ENCODE measurements around the gene PLEKHM3. TPM values are rescaled to one million over a fixed set of nuclear protein-coding genes. Genes with fewer than 3 reads are reported as not detected.

PLEKHM3 gene
- total RNA-seq, 1 experiment from 2014 or later, result 8.4 TPM

GRCh38 chr2:207881902-207882301 is 143.4 kb downstream of the PLEKHM3 start:
- no peaks in the 10 kb centered on the region for H3K79me2 ChIP-seq (ENCODE audit: low read depth)
- H3K27ac ChIP-seq, result no peak overlapping the region
- no peaks in the 10 kb centered on the region for H3K27me3 ChIP-seq (ENCODE audit: insufficient read depth, low read depth)
- H3K36me3 ChIP-seq (ENCODE audit: low read depth), result no peaks in the 10 kb centered on the region
- no peaks in the 10 kb centered on the region for H3K4me1 ChIP-seq (replicated peaks; ENCODE audit: insufficient read depth)
- POLR2A ChIA-PET (ENCODE audit: unreplicated experiment), result no interaction called here
- H3K9me3 ChIP-seq (ENCODE audit: insufficient read depth, low read depth), result no peaks in the 10 kb centered on the region
- TF ChIP-seq EZH2 (IDR thresholded peaks at IDR 0.05; ENCODE audit: low read depth) (no peak), CTCF (conservative IDR thresholded peaks at IDR 0.05) (no peak)
- H3F3A ChIP-seq (ENCODE audit: insufficient read depth, low read depth), result peaks cover 5% of the 10 kb centered on the region; the same call in 1 of the 2 replicates
- H2AFZ ChIP-seq, result no peak overlapping the region
- no peak overlapping the region for H3K4me3 ChIP-seq
- H4K20me1 ChIP-seq (ENCODE audit: insufficient read depth), result no peaks in the 10 kb centered on the region
- H3K9me2 ChIP-seq (ENCODE audit: insufficient read depth), result no peaks in the 10 kb centered on the region
- no peak overlapping the region for H3K4me2 ChIP-seq
- no peak for DNase-seq
- no TSS peak for BruUV-seq (replicated peaks)
- intact Hi-C loops (cut with micrococcal nuclease; ENCODE audit: unreplicated experiment), result no loop called here
- CTCF ChIA-PET, result no interaction called here

GRCh38 chr2:207879536-207879935 is 145.8 kb downstream of the PLEKHM3 start:
- Histone ChIP-seq H4K20me1 (ENCODE audit: insufficient read depth) (no peaks in the 10 kb centered on the region), H3K27me3 (ENCODE audit: insufficient read depth, low read depth) (no peaks in the 10 kb centered on the region), H3K36me3 (ENCODE audit: low read depth) (no peaks in the 10 kb centered on the region), H3K9me2 (ENCODE audit: insufficient read depth) (no peaks in the 10 kb centered on the region), H3K79me2 (ENCODE audit: low read depth) (no peaks in the 10 kb centered on the region), H3K9me3 (ENCODE audit: insufficient read depth, low read depth) (no peaks in the 10 kb centered on the region), H3K4me2 (no peak overlapping the region), H2AFZ (no peak overlapping the region), H3F3A (ENCODE audit: insufficient read depth, low read depth) (peaks cover 5% of the 10 kb centered on the region; the same call in 1 of the 2 replicates), H3K4me3 (no peak overlapping the region), H3K4me1 (replicated peaks; ENCODE audit: insufficient read depth) (no peaks in the 10 kb centered on the region), H3K27ac (no peak overlapping the region)
- no TSS peak for BruUV-seq (replicated peaks)
- ChIA-PET POLR2A (ENCODE audit: unreplicated experiment) (no interaction called here), CTCF (interaction anchor here (0.7 kb wide), 1 partner anchor 95 kb away, joined by 5 read pairs; no protein-coding TSS in a partner anchor)
- intact Hi-C loops (cut with micrococcal nuclease; ENCODE audit: unreplicated experiment), result no loop called here
- no peak for DNase-seq
- no peak for TF ChIP-seq EZH2 (IDR thresholded peaks at IDR 0.05; ENCODE audit: low read depth)

- Histone ChIP-seq H4K20me1 (ENCODE audit: insufficient read depth) (no peaks in the 10 kb centered on the region), H3K36me3 (ENCODE audit: low read depth) (no peaks in the 10 kb centered on the region), H3F3A (ENCODE audit: insufficient read depth, low read depth) (peaks cover 5% of the 10 kb centered on the region; the same call in 1 of the 2 replicates), H2AFZ (no peak overlapping the region), H3K4me2 (no peak overlapping the region), H3K4me3 (no peak overlapping the region), H3K4me1 (replicated peaks; ENCODE audit: insufficient read depth) (no peaks in the 10 kb centered on the region), H3K9me2 (ENCODE audit: insufficient read depth) (no peaks in the 10 kb centered on the region), H3K9me3 (ENCODE audit: insufficient read depth, low read depth) (no peaks in the 10 kb centered on the region), H3K27me3 (ENCODE audit: insufficient read depth, low read depth) (no peaks in the 10 kb centered on the region), H3K27ac (no peak overlapping the region), H3K79me2 (ENCODE audit: low read depth) (no peaks in the 10 kb centered on the region)
- intact Hi-C loops (cut with micrococcal nuclease; ENCODE audit: unreplicated experiment), result no loop called here
- ChIA-PET POLR2A (ENCODE audit: unreplicated experiment) (no interaction called here), CTCF (no interaction called here)
- BruUV-seq (replicated peaks), result no TSS peak
- no peak for TF ChIP-seq CTCF (conservative IDR thresholded peaks at IDR 0.05)
- TF ChIP-seq EZH2 (IDR thresholded peaks at IDR 0.05; ENCODE audit: low read depth), result no peak
- no peak for DNase-seq
Measured at GRCh38 chr2:207876842-207877535, 148.3 kb downstream of the PLEKHM3 start.
